Gastroesophageal sphincter (tissue), 4 donors: ENCODE data around the gene TTBK1. TPM values are rescaled to one million over a fixed set of nuclear protein-coding genes. Genes with fewer than 3 reads are reported as not detected.

Experiments
- ATAC-seq: fragments of 150-250 bp; one replicate; pipeline ENCODE4 v1.9.1; 2016; ENCODE audit warnings: mild to moderate bottlenecking, moderate library complexity
- H3K27ac ChIP-seq, 4 donors: fragments of 200-600 bp; sonication (generic) in 3 of 4; 1 replicate in 3 of 4; 2 replicates in 1 of 4; pipeline ENCODE4 v1.5.1; 2016 to 2019
- H3K27me3 ChIP-seq: fragments of 200-600 bp; sonication (generic); one replicate; pipeline ENCODE4 v1.5.1; 2019
- H3K36me3 ChIP-seq, 2 donors: fragments of 200-600 bp; sonication (generic); one replicate each; pipeline ENCODE4 v1.5.1; 2019; ENCODE audit warnings: control low read depth in 1 of 2
- H3K4me1 ChIP-seq, 3 donors: fragments of 200-600 bp; sonication (generic); 1 replicate in 2 of 3; 2 replicates in 1 of 3; pipeline ENCODE4 v1.5.1; 2016 to 2019; ENCODE audit warnings: control low read depth in 2 of 3
- H3K4me3 ChIP-seq, 2 donors: fragments of 200-600 bp; sonication (generic); one replicate each; pipeline ENCODE4 v1.5.1; 2019; ENCODE audit warnings: mild to moderate bottlenecking in 1 of 2, moderate library complexity in 1 of 2
- H3K9me3 ChIP-seq, 3 donors: fragments of 200-600 bp; sonication (generic); one replicate each; pipeline ENCODE4 v1.5.1; 2017 to 2019; ENCODE audit warnings: control low read depth in 2 of 3
- CTCF ChIP-seq, 4 experiments: fragments of 200-600 bp in 2 of 4; fragments of 450-650 bp in 2 of 4; sonication (generic) in 1 of 4; IDR thresholded peaks; one replicate each; pipeline ENCODE4 v1.5.1; 2017 to 2019; ENCODE audit warnings: antibody characterized with exemption in 4 of 4, mild to moderate bottlenecking in 2 of 4, moderate library complexity in 2 of 4
- EP300 ChIP-seq: sonication (generic); formaldehyde crosslinking; IDR thresholded peaks from one replicate; pipeline ENCODE4 v1.6.1; 2017; ENCODE audit warnings: antibody characterized with exemption, mild to moderate bottlenecking
- POLR2A ChIP-seq, 2 donors: fragments of 450-650 bp; IDR thresholded peaks; one replicate each; pipeline ENCODE4 v1.6.1; 2017; ENCODE audit warnings: antibody characterized with exemption in 2 of 2, mild to moderate bottlenecking in 2 of 2, moderate library complexity in 1 of 2
- POLR2AphosphoS5 ChIP-seq: sonication (generic); formaldehyde crosslinking; IDR thresholded peaks from one replicate; pipeline ENCODE4 v1.6.1; 2017; ENCODE audit warnings: antibody characterized with exemption
- WGBS, 2 donors: methylation state at CpG; one replicate each; pipeline ENCODE4 v1.1.5; 2018; ENCODE audit warnings: low coverage in 1 of 2; 5-methylcytosine and 5-hydroxymethylcytosine counted together
- total RNA-seq, 4 donors: library from RNA; depleted of rRNA; stranded (reverse); fragments of >200 nt; gene quantifications; one replicate each; pipeline ENCODE4 v1.1.0, GENCODE V29; 2016

The TTBK1 gene
- total RNA-seq, 4 donors from 2014 or later, result 0.08 to 0.20 TPM; not detected in 2

- Histone ChIP-seq H3K27ac (no peak overlapping the region), H3K9me3 (peaks cover 0 to 12% (median 0%) of the 10 kb centered on the region in 3 donors), H3K4me1 (no peaks in the 10 kb centered on the region), H3K27me3 (peaks cover 32% of the 10 kb centered on the region), H3K4me3 (no peak overlapping the region), H3K36me3 (no peaks in the 10 kb centered on the region)
- WGBS, 2 donors, result 90 to 100% methylated on average over 2 of the region's 2 CpGs
- TF ChIP-seq EP300, result no peak
- no peak for TF ChIP-seq CTCF (IDR thresholded peaks at IDR 0.05)
- TF ChIP-seq POLR2AphosphoS5, result no peak
- TF ChIP-seq POLR2A (IDR thresholded peaks at IDR 0.05), result no peak
- no peak for ATAC-seq
These were observed 7.4 kb upstream of the TTBK1 start for GRCh38 chr6:43235841-43236240.

GRCh38 chr6:43239054-43239453 lies 4.2 kb upstream of the TTBK1 start:
- peaks cover 0 to 12% (median 0%) of the 10 kb centered on the region in 3 donors for H3K9me3 ChIP-seq
- ATAC-seq, result no peak
- no peaks in the 10 kb centered on the region for H3K36me3 ChIP-seq
- no peak overlapping the region for H3K27ac ChIP-seq
- TF ChIP-seq POLR2A (IDR thresholded peaks at IDR 0.05) (no peak), POLR2AphosphoS5 (no peak), EP300 (no peak), CTCF (IDR thresholded peaks at IDR 0.05) (no peak)
- H3K4me3 ChIP-seq, result no peak overlapping the region
- WGBS, 2 donors, result 58 to 74% methylated on average over 2 of the region's 2 CpGs
- peaks cover 62% of the 10 kb centered on the region for H3K27me3 ChIP-seq
- no peaks in the 10 kb centered on the region for H3K4me1 ChIP-seq

GRCh38 chr6:43240950-43241349 lies 2.3 kb upstream of the TTBK1 start:
- Histone ChIP-seq H3K27me3 (peaks cover 81% of the 10 kb centered on the region), H3K9me3 (peaks cover 0 to 12% (median 0%) of the 10 kb centered on the region in 3 donors), H3K4me3 (no peak overlapping the region), H3K27ac (no peak overlapping the region), H3K36me3 (no peaks in the 10 kb centered on the region), H3K4me1 (no peaks in the 10 kb centered on the region)
- no peak for TF ChIP-seq CTCF (IDR thresholded peaks at IDR 0.05)
- TF ChIP-seq EP300, result no peak
- no peak for TF ChIP-seq POLR2A (IDR thresholded peaks at IDR 0.05)
- no peak for TF ChIP-seq POLR2AphosphoS5
- ATAC-seq, result no peak
- 63% methylated on average over 1 of the region's 1 CpG; no CpG with 5 or more reads in 1 of the 2 donors for WGBS, 2 donors

GRCh38 chr6:43241446-43241845 lies 1.8 kb upstream of the TTBK1 start:
- H3K36me3 ChIP-seq, result no peaks in the 10 kb centered on the region
- H3K27me3 ChIP-seq, result peaks cover 83% of the 10 kb centered on the region
- no peak overlapping the region for H3K27ac ChIP-seq
- H3K9me3 ChIP-seq, result peaks cover 0 to 12% (median 0%) of the 10 kb centered on the region in 3 donors
- TF ChIP-seq EP300 (no peak), POLR2AphosphoS5 (no peak), CTCF (IDR thresholded peaks at IDR 0.05) (no peak), POLR2A (IDR thresholded peaks at IDR 0.05) (no peak)
- H3K4me3 ChIP-seq, result no peak overlapping the region
- H3K4me1 ChIP-seq, result peaks cover 0 to 1% (median under 1%) of the 10 kb centered on the region in 3 donors
- no peak for ATAC-seq
- WGBS, 2 donors, result 74 to 100% methylated on average over 2 of the region's 2 CpGs

GRCh38 chr6:43243664-43244321 lies 512 bp downstream of the TTBK1 start:
- ATAC-seq, result no peak
- H3K27me3 ChIP-seq, result peaks cover 68% of the 10 kb centered on the region
- 33 to 44% methylated on average over 9 to 14 of the region's 37 CpGs for WGBS, 2 donors
- H3K36me3 ChIP-seq, result no peaks in the 10 kb centered on the region
- H3K4me3 ChIP-seq, result no peak overlapping the region
- peaks cover 0 to 11% (median 0%) of the 10 kb centered on the region in 3 donors for H3K9me3 ChIP-seq
- no peak overlapping the region for H3K27ac ChIP-seq
- TF ChIP-seq POLR2AphosphoS5, result no peak
- TF ChIP-seq EP300, result no peak
- no peak for TF ChIP-seq CTCF (IDR thresholded peaks at IDR 0.05)
- TF ChIP-seq POLR2A (IDR thresholded peaks at IDR 0.05), result no peak
- H3K4me1 ChIP-seq, result peaks cover 0 to 19% (median 11%) of the 10 kb centered on the region in 3 donors
